H1 (cell line): ENCODE data around the gene ARHGAP21. TPM values are rescaled to one million over a fixed set of nuclear protein-coding genes. Genes with fewer than 3 reads are reported as not detected.

Experiments
- CTCF ChIA-PET: fragments of 300-600 bp; sonication (Branson Sonifier 250); formaldehyde crosslinking; loops from one replicate; lab custom pipeline; 2021; ENCODE audit not compliant: partially characterized antibody; lab: Charles Lee
- POLR2A ChIA-PET: fragments of 300-600 bp; sonication (Branson Sonifier 250); formaldehyde crosslinking; loops from one replicate; lab custom pipeline; 2021; ENCODE audit warnings: inconsistent platforms; ENCODE audit not compliant: partially characterized antibody; lab: Charles Lee
- DNase-seq, 2 experiments: peaks; one replicate each; pipeline versions ENCODE4 v3.0.0 to v3.0.0-alpha.2; 2010 to 2022; ENCODE audit warnings: low spot score in 2 of 2, low read depth in 1 of 2, mixed read lengths in 1 of 2
- FAIRE-seq: peaks from 2 replicates; lab custom pipeline; 2011; peaks lifted over from hg19 to GRCh38; lab: Jason Lieb, UNC
- H2AFZ ChIP-seq: 2 replicates; pipeline ENCODE4 v1.8.1; 2012; ENCODE audit warnings: low read length, inconsistent platforms
- H2AK5ac ChIP-seq: 2 replicates; pipeline ENCODE4 v1.6.1; 2013; ENCODE audit warnings: low read depth, low read length
- H2BK120ac ChIP-seq: replicated peaks from 2 replicates; pipeline ENCODE3; 2013; ENCODE audit warnings: low read depth, low read length, inconsistent platforms
- H2BK12ac ChIP-seq: 2 replicates; pipeline ENCODE4 v1.6.1; 2013; ENCODE audit warnings: low read depth, low read length
- H2BK15ac ChIP-seq: 2 replicates; pipeline ENCODE4 v1.6.1; 2013; ENCODE audit warnings: low read length
- H2BK20ac ChIP-seq: 2 replicates; pipeline ENCODE4 v1.6.1; 2013; ENCODE audit warnings: low read length
- H2BK5ac ChIP-seq: 2 replicates; pipeline ENCODE4 v1.6.1; 2013; ENCODE audit warnings: low read depth, low read length
- H3K14ac ChIP-seq: 2 replicates; pipeline ENCODE4 v1.6.1; 2013; ENCODE audit warnings: inconsistent platforms; ENCODE audit not compliant: insufficient read length
- H3K18ac ChIP-seq: 2 replicates; pipeline ENCODE4 v1.6.1; 2013; ENCODE audit warnings: low read length; ENCODE audit errors: extremely low read depth
- H3K23ac ChIP-seq: 2 replicates; pipeline ENCODE4 v1.6.1; 2013; ENCODE audit warnings: inconsistent platforms; ENCODE audit not compliant: insufficient read length
- H3K23me2 ChIP-seq: 2 replicates; pipeline ENCODE4 v1.6.1; 2013; ENCODE audit warnings: low read depth, low read length
- H3K27ac ChIP-seq: 2 replicates; pipeline ENCODE4 v1.6.1; 2011; ENCODE audit warnings: low read depth, low read length, inconsistent platforms
- H3K27me3 ChIP-seq, 4 experiments: replicated peaks in 1 of 4; 1 replicate in 1 of 4; 2 replicates in 3 of 4; pipeline versions ENCODE4 v1.6.1 to v1.8.1; 2011 to 2013; ENCODE audit warnings: low read length in 3 of 4, mild to moderate bottlenecking in 3 of 4, inconsistent platforms in 2 of 4, mixed read lengths in 2 of 4, moderate library complexity in 1 of 4; ENCODE audit not compliant: control insufficient read depth in 3 of 4, insufficient read depth in 3 of 4; ENCODE audit errors: extremely low read depth in 1 of 4
- H3K36me3 ChIP-seq, 4 experiments: 2 replicates each; pipeline versions ENCODE4 v1.6.1 to v1.8.1; 2011 to 2013; ENCODE audit warnings: mild to moderate bottlenecking in 4 of 4, low read length in 3 of 4, moderate library complexity in 2 of 4, control low read depth in 1 of 4, inconsistent platforms in 1 of 4; ENCODE audit not compliant: insufficient read depth in 4 of 4, control insufficient read depth in 2 of 4
- H3K4ac ChIP-seq: replicated peaks from 2 replicates; pipeline ENCODE3; 2013; ENCODE audit warnings: low read length, low read depth, mixed read lengths, inconsistent platforms; ENCODE audit not compliant: insufficient read length
- H3K4me1 ChIP-seq, 4 experiments: replicated peaks in 1 of 4; 1 replicate in 1 of 4; 2 replicates in 3 of 4; pipeline versions ENCODE4 v1.6.1 to v1.8.1; 2011 to 2013; ENCODE audit warnings: low read length in 3 of 4, inconsistent platforms in 2 of 4, mixed read lengths in 1 of 4; ENCODE audit not compliant: insufficient read depth in 4 of 4, control insufficient read depth in 3 of 4
- H3K4me2 ChIP-seq, 2 experiments: 2 replicates each; pipeline versions ENCODE4 v1.6.1 to v1.8.1; 2011 to 2013; ENCODE audit warnings: low read depth in 2 of 2, low read length in 2 of 2, control low read depth in 1 of 2, inconsistent platforms in 1 of 2, mild to moderate bottlenecking in 1 of 2; ENCODE audit not compliant: insufficient read depth in 1 of 2
- H3K4me3 ChIP-seq, 4 experiments: fragments of 200-600, 300-600 bp in 1 of 4; sonication (generic), shearing (Covaris generic), sonication (Bioruptor Twin) in 1 of 4; 2 replicates each; pipeline versions ENCODE4 v1.5.1 to v1.8.1; 2011 to 2016; ENCODE audit warnings: low read length in 4 of 4, low read depth in 3 of 4, control low read depth in 2 of 4, inconsistent platforms in 2 of 4, mild to moderate bottlenecking in 2 of 4, mixed read lengths in 1 of 4, moderate library complexity in 1 of 4; ENCODE audit not compliant: insufficient read depth in 2 of 4; ENCODE audit errors: extremely low read depth in 1 of 4
- H3K56ac ChIP-seq: replicated peaks from 2 replicates; pipeline ENCODE3; 2013; ENCODE audit warnings: low read depth, mild to moderate bottlenecking, mixed read lengths, low read length, inconsistent platforms; ENCODE audit not compliant: insufficient read length
- H3K79me1 ChIP-seq: 2 replicates; pipeline ENCODE4 v1.6.1; 2013; ENCODE audit warnings: low read depth, low read length, control low read depth
- H3K79me2 ChIP-seq, 2 experiments: 2 replicates each; pipeline versions ENCODE4 v1.6.1 to v1.8.1; 2012 to 2013; ENCODE audit warnings: low read length in 2 of 2, mild to moderate bottlenecking in 2 of 2, inconsistent platforms in 1 of 2; ENCODE audit not compliant: insufficient read depth in 2 of 2, control insufficient read depth in 1 of 2
- H3K9ac ChIP-seq, 4 experiments: replicated peaks in 1 of 4; 1 replicate in 1 of 4; 2 replicates in 3 of 4; pipeline versions ENCODE4 v1.6.1 to v1.8.1; 2011 to 2013; ENCODE audit warnings: low read depth in 3 of 4, low read length in 3 of 4, control low read depth in 2 of 4, mild to moderate bottlenecking in 2 of 4, moderate library complexity in 2 of 4, inconsistent platforms in 1 of 4; ENCODE audit errors: extremely low read depth in 1 of 4
- H3K9me3 ChIP-seq, 2 experiments: 2 replicates each; pipeline versions ENCODE4 v1.6.1 to v1.8.1; 2012 to 2013; ENCODE audit warnings: mild to moderate bottlenecking in 2 of 2, moderate library complexity in 2 of 2, control low read depth in 1 of 2, inconsistent platforms in 1 of 2, low read depth in 1 of 2, low read length in 1 of 2, mixed read lengths in 1 of 2; ENCODE audit not compliant: insufficient read depth in 2 of 2
- H4K20me1 ChIP-seq, 2 experiments: replicated peaks in 1 of 2; 2 replicates each; pipeline versions ENCODE3 to v1.8.1; 2011 to 2013; ENCODE audit warnings: inconsistent platforms in 2 of 2, low read length in 2 of 2, mild to moderate bottlenecking in 1 of 2; ENCODE audit not compliant: insufficient read depth in 2 of 2, control insufficient read depth in 1 of 2
- H4K5ac ChIP-seq: 2 replicates; pipeline ENCODE4 v1.6.1; 2013; ENCODE audit warnings: low read length, low read depth, mixed read lengths, inconsistent platforms; ENCODE audit not compliant: insufficient read length
- H4K8ac ChIP-seq: 2 replicates; pipeline ENCODE4 v1.8.0; 2013; ENCODE audit warnings: mild to moderate bottlenecking, moderate library complexity, low read length, inconsistent platforms; ENCODE audit not compliant: insufficient read depth; ENCODE audit errors: extremely low read depth
- H4K91ac ChIP-seq: replicated peaks from 2 replicates; pipeline ENCODE3; 2013; ENCODE audit warnings: low read length, mixed read lengths, inconsistent platforms; ENCODE audit not compliant: insufficient read length
- ASH2L ChIP-seq: fragments of 200-600, 300-600 bp; sonication (generic); IDR thresholded peaks from one replicate; pipeline ENCODE4 v1.7.1; 2017; ENCODE audit warnings: low read length
- JUN ChIP-seq: IDR thresholded peaks from 2 replicates; pipeline ENCODE4 v1.6.1; 2011; ENCODE audit warnings: low read depth, mild to moderate bottlenecking, improper control_type of control experiment, low read length
- JUND ChIP-seq: IDR thresholded peaks from 2 replicates; pipeline ENCODE4 v1.6.1; 2011; ENCODE audit warnings: mild to moderate bottlenecking, improper control_type of control experiment, low read length
- RXRA ChIP-seq: IDR thresholded peaks from 2 replicates; pipeline ENCODE4 v1.6.1; 2011; ENCODE audit warnings: low read depth, mild to moderate bottlenecking, low read length, moderate library complexity; ENCODE audit not compliant: insufficient read depth
- SUZ12 ChIP-seq: fragments of 200-600 bp; sonication (generic); IDR thresholded peaks from 2 replicates; pipeline ENCODE4 v1.6.1; 2012; ENCODE audit warnings: mild to moderate bottlenecking, inconsistent platforms, low read length, moderate library complexity, mixed read lengths
- ZNF274 ChIP-seq: IDR thresholded peaks from 2 replicates; pipeline ENCODE4 v1.7.0; 2012; ENCODE audit warnings: low read length, borderline replicate concordance; ENCODE audit errors: extremely low read depth
- WGBS, 2 experiments: shearing (Covaris generic) in 1 of 2; methylation state at CpG; one replicate each; pipeline versions ENCODE4 v1.1.6 to v1.1.7; 2013 to 2015; ENCODE audit warnings: low lambda C conversion rate in 2 of 2, mixed read lengths in 2 of 2, inconsistent platforms in 1 of 2, low coverage in 1 of 2, missing lambda C conversion rate in 1 of 2; ENCODE audit not compliant: insufficient replicate concordance in 2 of 2, insufficient coverage in 1 of 2, insufficient read length in 1 of 2; ENCODE audit errors: extremely low coverage in 1 of 2, missing lambda C conversion rate in 1 of 2; 5-methylcytosine and 5-hydroxymethylcytosine counted together
- polyA plus RNA-seq, 7 experiments: library from polyadenylated mRNA; depleted of rRNA in 3 of 7; stranded (reverse) in 5 of 7; unstranded in 2 of 7; fragments of >200 nt in 5 of 7; fragments of 200-250 nt in 2 of 7; gene quantifications; 1 replicate in 5 of 7; 2 replicates in 1 of 7; 4 replicates in 1 of 7; pipeline versions ENCODE4 v1.2.1 to v1.2.3, GENCODE V29; 2011 to 2013; ENCODE audit warnings: missing spikeins in 2 of 7, mixed read lengths in 2 of 7
- total RNA-seq: library from RNA; stranded (reverse); fragmentation: NEBNext Ultra II Directional; extraction: Animal tissue kit (Norgen Biotek cat#: 25700); gene quantifications from 2 replicates; pipeline ENCODE4 v1.2.1, GENCODE V29; 2021
- TF ChIP-seq, protein P1 (sequence below): IDR thresholded peaks from 2 replicates; pipeline ENCODE4 v1.6.1; 2012; ENCODE audit warnings: inconsistent platforms

Gene ARHGAP21
- total and polyA plus RNA-seq, 2 of the 8 experiments (the other 6 are each of a cell fraction or from before 2014, with no cell fraction given): 14.4 to 35.3 TPM

DNA sequence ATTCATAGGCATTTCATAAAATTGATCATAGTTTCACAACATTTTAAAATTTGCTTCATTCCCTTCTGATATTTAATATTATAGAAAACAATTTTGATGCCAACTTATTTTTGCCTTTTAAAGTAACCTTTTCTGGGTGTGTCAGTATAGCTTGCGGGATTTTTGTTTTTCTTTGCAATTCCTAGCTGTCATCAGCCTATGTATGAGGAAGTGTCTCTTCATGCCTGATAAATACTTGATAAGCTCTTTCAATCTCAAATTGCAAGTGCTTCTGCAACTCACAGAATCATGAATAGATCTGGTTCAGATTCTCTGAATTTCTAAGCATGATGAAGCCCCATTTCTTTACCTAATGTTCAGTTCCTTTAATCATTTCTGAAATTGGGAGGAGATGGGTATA lies 28.0 kb upstream of the ARHGAP21 start:
- no peak for DNase-seq
- H3K23me2 ChIP-seq: no peaks in the 10 kb centered on the region
- no peak overlapping the region for H3K56ac ChIP-seq
- H3K4ac ChIP-seq: no peak overlapping the region
- no peak overlapping the region for H2BK15ac ChIP-seq
- no peak overlapping the region for H2AK5ac ChIP-seq
- H3K14ac ChIP-seq: no peak overlapping the region
- H4K5ac ChIP-seq: no peak overlapping the region
- H3K18ac ChIP-seq: no peak overlapping the region
- H3K23ac ChIP-seq: no peak overlapping the region
- H2BK120ac ChIP-seq: no peak overlapping the region
- no peak overlapping the region for H3K4me2 ChIP-seq
- POLR2A ChIA-PET: no interaction called here
- H4K91ac ChIP-seq: no peak overlapping the region
- no peak for TF ChIP-seq JUND
- TF ChIP-seq ZNF274: no peak
- TF ChIP-seq SUZ12: no peak
- no peak for TF ChIP-seq ASH2L
- TF ChIP-seq, protein P1, sequence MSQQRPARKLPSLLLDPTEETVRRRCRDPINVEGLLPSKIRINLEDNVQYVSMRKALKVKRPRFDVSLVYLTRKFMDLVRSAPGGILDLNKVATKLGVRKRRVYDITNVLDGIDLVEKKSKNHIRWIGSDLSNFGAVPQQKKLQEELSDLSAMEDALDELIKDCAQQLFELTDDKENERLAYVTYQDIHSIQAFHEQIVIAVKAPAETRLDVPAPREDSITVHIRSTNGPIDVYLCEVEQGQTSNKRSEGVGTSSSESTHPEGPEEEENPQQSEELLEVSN: no peak
- no peak for TF ChIP-seq JUN
- TF ChIP-seq RXRA: no peak
- TF ChIP-seq, all 59 proteins: peak for 0
- no peaks in the 10 kb centered on the region for H3K27me3 ChIP-seq
- no peak overlapping the region for H2BK5ac ChIP-seq
- no peak overlapping the region for H2BK12ac ChIP-seq
- H4K20me1 ChIP-seq: no peaks in the 10 kb centered on the region
- no peaks in the 10 kb centered on the region for H3K36me3 ChIP-seq
- no peak overlapping the region for H3K27ac ChIP-seq
- no peak overlapping the region for H2AFZ ChIP-seq
- H3K9me3 ChIP-seq: no peaks in the 10 kb centered on the region
- no peaks in the 10 kb centered on the region for H3K4me1 ChIP-seq
- no peak overlapping the region for H3K4me3 ChIP-seq
- no peak overlapping the region for H4K8ac ChIP-seq
- FAIRE-seq: no peak
- WGBS, 2 experiments: 100% methylated on average over 1 of the region's 1 CpG; no CpG with 5 or more reads in 1 of the 2 experiments
- no peaks in the 10 kb centered on the region for H3K79me2 ChIP-seq
- H3K9ac ChIP-seq: no peak overlapping the region
- no peaks in the 10 kb centered on the region for H3K79me1 ChIP-seq
- no peak overlapping the region for H2BK20ac ChIP-seq
- CTCF ChIA-PET: interaction anchor here (0.8 to 1.8 kb wide), 2 partner anchors 26 to 108 kb away, joined by 3 to 4 read pairs; no protein-coding TSS in a partner anchor
